DMS153 treated with DMSO at 0.1 percent for 48 hours (cell line): ENCODE measurements around the gene VSIG8.

Experiments used
- DNase-seq: peaks from one replicate; lab custom pipeline; 2025; ENCODE audit not compliant: unreplicated experiment; lab: John Stamatoyannopoulos, UW

Gene VSIG8

GRCh38 chr1:159831412-159832141, 30.9 kb downstream of the VSIG8 start:
- no peak for DNase-seq

- DNase-seq: no peak
These were observed 31.7 kb downstream of the VSIG8 start for GRCh38 chr1:159830722-159831121.

GRCh38 chr1:159829822-159830465, 32.5 kb downstream of the VSIG8 start:
- no peak for DNase-seq

GRCh38 chr1:159829273-159829634, 33.2 kb downstream of the VSIG8 start:
- DNase-seq: peak; percentile 81

DNA sequence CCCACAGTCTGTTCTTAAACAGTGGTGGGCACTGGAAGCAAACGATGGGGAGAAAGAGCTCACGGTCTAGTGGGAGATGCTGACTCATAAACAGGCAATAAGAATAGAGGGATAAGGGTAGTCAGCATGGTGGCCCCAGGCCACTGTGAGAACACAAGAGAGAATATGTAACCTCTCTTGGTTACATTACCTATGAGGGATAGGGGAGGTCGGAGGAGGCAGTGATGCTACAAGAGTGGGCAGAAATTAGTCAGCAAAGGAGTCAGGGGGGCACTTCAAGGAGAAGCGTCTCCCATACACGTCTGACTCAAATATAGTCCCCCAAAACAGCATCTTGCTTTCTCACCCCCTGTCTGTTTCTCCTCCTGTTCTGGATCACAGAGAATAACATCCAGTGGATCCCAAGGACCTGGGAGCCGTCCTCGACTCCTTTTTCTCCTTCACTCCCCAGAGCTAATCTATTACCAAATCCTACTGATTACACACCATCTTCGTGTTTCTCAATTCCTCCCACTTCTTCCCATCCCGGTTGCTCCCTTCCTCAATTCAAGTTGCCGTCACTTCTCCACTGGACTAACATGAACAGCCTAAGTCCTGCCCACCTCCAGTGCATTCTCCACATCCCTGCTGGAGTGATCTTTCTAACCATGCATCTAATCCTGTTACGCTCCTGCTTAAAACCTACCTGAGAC, 33.7 kb downstream of the VSIG8 start:
- DNase-seq: no peak

- peak; percentile 36 for DNase-seq
These were observed 34.3 kb downstream of the VSIG8 start for GRCh38 chr1:159828176-159828575.

GRCh38 chr1:159827549-159827948, 34.9 kb downstream of the VSIG8 start:
- DNase-seq: no peak

DNA sequence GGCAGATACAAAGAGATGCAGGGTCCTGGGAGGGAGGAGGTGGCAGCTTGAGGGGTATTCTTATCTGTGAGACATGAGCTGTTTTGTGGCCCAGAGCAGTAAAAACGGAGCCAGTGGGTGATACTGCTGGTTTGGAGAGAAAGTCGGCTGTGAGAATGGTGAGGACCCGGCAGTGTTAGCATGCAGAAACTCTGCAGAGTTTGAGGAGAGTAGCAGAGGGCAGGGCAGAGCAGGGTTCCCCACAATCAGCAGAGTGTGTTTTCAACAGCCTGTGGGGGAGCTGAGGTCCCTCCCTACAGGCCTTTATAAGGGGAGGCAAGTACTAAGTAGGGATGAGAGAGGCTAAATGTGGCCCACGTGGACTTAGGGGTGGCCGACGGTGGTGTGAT, 35.4 kb downstream of the VSIG8 start:
- no peak for DNase-seq

GRCh38 chr1:159826441-159827101, 35.9 kb downstream of the VSIG8 start, which contains the start of gene SLAMF8:
Gene SLAMF8, plus strand, starts transcription at chr1:159826873. Its CDS starts 26 bp downstream, at chr1:159826899.
- DNase-seq: no peak

DNA sequence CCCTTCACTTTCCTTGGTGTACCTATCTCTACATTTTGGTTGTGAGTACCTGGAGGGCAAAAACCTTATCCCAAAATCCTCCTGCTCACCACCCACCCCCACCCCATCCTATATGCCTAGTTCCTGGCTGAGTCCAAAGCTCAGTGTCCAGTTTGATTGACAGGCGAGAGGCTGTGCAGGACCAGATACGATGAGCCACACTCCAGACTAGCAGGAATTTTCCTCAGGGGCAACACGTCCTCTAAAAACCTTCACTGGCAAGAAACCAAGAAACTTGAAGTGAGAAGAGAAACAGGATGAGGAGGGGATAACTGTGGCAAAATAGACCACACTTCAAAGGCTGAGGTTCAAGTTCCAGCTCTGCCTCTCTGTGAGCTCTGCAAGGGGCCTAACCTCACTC, 36.9 kb downstream of the VSIG8 start:
- DNase-seq: no peak

DNA sequence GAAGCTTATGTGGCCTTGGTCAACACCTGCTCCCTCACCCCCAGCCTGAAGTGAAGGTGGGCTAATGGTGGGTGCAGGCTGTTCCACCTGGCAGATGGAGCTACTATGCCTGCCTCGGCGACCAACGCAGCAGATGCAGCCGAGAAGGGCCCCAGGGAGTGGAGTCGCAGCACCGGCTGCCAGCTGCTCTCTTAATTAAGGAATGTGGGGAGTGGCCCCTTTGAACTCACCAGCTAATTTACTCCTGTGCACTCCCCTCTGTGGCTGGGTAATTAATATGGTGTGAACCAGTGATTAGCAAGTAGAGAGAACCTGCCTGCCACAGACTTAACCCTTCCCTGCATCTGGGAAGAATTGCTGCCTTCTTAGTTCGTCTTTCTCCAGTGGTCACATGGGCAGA, 39.1 kb downstream of the VSIG8 start:
- DNase-seq: no peak

GRCh38 chr1:159821171-159821867, 41.1 kb downstream of the VSIG8 start:
- no peak for DNase-seq

DNA sequence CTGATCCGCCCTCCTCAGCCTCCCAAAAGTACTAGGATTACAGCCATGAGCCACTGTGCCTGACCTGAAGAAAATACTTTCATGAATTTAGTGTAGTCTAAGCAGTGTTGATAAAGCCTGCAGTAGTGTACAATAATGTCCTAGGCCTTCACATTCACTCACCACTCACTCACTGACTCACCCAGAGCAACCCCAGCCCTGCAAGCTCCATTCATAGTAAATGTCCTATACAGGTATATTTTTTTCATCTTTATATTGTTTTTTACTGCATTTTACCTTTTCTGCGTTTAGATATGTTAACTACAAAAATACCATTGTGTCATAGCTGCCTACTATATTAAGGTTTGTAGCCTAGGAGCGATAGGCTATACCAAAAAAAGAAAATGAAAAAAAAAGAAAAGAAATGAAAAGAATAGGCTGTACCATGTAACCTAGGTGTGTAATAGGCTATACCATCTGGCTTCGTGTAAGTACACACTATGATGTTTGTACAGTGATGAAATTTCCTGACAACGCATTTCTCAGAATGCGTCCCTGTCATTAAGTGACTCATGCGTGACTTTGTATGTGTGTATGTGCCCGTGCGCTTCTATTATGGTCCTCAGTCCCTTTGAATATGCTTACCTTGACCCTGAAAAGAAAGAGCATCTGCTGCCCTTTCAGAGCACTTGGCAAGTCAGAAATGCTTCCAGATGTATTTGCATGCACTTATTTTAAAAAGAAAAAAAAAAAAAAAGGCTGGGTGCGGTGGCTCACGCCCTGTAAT, 45.0 kb downstream of the VSIG8 start:
- peak; percentile 98 for DNase-seq

DNA sequence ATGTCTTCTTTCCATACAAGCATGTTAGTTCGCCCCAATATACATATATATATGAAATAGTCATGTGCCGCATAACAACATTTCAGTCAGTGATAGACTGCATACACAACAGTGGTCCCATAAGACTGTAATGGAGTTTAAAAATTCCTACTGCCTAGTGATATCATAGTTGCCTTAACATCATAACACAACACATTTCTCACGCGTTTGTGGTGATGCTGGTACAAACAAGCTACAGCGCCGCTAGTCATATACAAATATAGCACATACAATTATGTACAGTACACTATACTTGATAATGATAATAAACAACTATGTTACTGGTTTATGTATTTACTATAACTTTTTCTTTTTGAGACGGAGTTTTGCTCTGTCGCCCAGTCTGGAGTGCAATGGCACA, 46.5 kb downstream of the VSIG8 start:
- no peak for DNase-seq

- DNase-seq: no peak
These were observed 57.5 kb downstream of the VSIG8 start for GRCh38 chr1:159804924-159805323.
